Hepatocyte (in vitro differentiated cells): ENCODE results near the gene DENND5B. TPM values are rescaled to one million over a fixed set of nuclear protein-coding genes. Genes with fewer than 3 reads are reported as not detected.
A peak's percentile ranks its signal among the peaks of the same experiment; 100 is the strongest.
"Not testable (repeated sequence)": the region's sequence is repeated elsewhere in the genome, so short reads cannot be mapped to it uniquely, and the experiment has no call there.

Experiments used
- DNase-seq: peaks from one replicate; pipeline ENCODE4 v3.0.0-alpha.2; 2016; ENCODE audit warnings: low spot score
- H2AFZ ChIP-seq: fragments of 200-600 bp; sonication (generic); 2 replicates; pipeline ENCODE4 v1.6.0; 2016; ENCODE audit warnings: antibody characterized with exemption, mild to moderate bottlenecking
- H3K27ac ChIP-seq: fragments of 200-600 bp; sonication (generic); 2 replicates; pipeline ENCODE4 v1.5.1; 2016; ENCODE audit warnings: mild to moderate bottlenecking
- H3K27me3 ChIP-seq: fragments of 200-600 bp; sonication (generic); 2 replicates; pipeline ENCODE4 v1.6.1; 2016
- H3K36me3 ChIP-seq: fragments of 200-600 bp; sonication (generic); replicated peaks from 2 replicates; pipeline ENCODE4 v1.5.1; 2016; ENCODE audit warnings: low read depth; ENCODE audit not compliant: insufficient read depth
- H3K4me1 ChIP-seq: fragments of 200-600 bp; sonication (generic); 2 replicates; pipeline ENCODE4 v1.5.1; 2016; ENCODE audit warnings: mild to moderate bottlenecking, moderate library complexity; ENCODE audit not compliant: insufficient read depth
- H3K4me2 ChIP-seq: fragments of 200-600 bp; sonication (generic); 2 replicates; pipeline ENCODE4 v1.6.0; 2016
- H3K4me3 ChIP-seq: fragments of 200-600 bp; sonication (generic); 2 replicates; pipeline ENCODE4 v1.5.1; 2016; ENCODE audit warnings: mild to moderate bottlenecking
- H3K79me2 ChIP-seq: fragments of 200-600 bp; sonication (generic); 2 replicates; pipeline ENCODE4 v1.6.0; 2017; ENCODE audit warnings: mild to moderate bottlenecking
- H3K9me2 ChIP-seq: fragments of 200-600 bp; sonication (generic); replicated peaks from 2 replicates; pipeline ENCODE4 v1.6.0; 2017; ENCODE audit warnings: mild to moderate bottlenecking; ENCODE audit not compliant: insufficient read depth
- H3K9me3 ChIP-seq: fragments of 200-600 bp; sonication (generic); 2 replicates; pipeline ENCODE4 v1.5.1; 2016; ENCODE audit warnings: low read depth, mild to moderate bottlenecking
- H4K20me1 ChIP-seq: fragments of 200-600 bp; sonication (generic); 2 replicates; pipeline ENCODE4 v1.6.0; 2016; ENCODE audit warnings: mild to moderate bottlenecking; ENCODE audit not compliant: insufficient read depth, poor library complexity, severe bottlenecking
- CTCF ChIP-seq: fragments of 200-600 bp; sonication (generic); IDR thresholded peaks from 2 replicates; pipeline ENCODE4 v1.5.1; 2016; ENCODE audit warnings: antibody characterized with exemption, mild to moderate bottlenecking; ENCODE audit not compliant: poor library complexity
- EZH2 ChIP-seq: fragments of 200-600 bp; sonication (generic); IDR thresholded peaks from 2 replicates; pipeline ENCODE4 v1.6.1; 2016; ENCODE audit warnings: antibody characterized with exemption, mild to moderate bottlenecking, borderline replicate concordance
- EZH2phosphoT487 ChIP-seq: fragments of 200-600 bp; sonication (generic); IDR thresholded peaks from one replicate; pipeline ENCODE4 v1.6.1; 2018; ENCODE audit warnings: antibody characterized with exemption, mild to moderate bottlenecking, low read depth, moderate library complexity; ENCODE audit not compliant: unreplicated experiment, severe bottlenecking
- WGBS: methylation state at CpG from one replicate; pipeline ENCODE4 v1.1.6; 2016; ENCODE audit warnings: low lambda C conversion rate; ENCODE audit errors: missing lambda C conversion rate; 5-methylcytosine and 5-hydroxymethylcytosine counted together
- polyA plus RNA-seq: library from polyadenylated mRNA; unstranded; fragments of >200 nt; fragmentation: Nextera tagmentation; extraction: Ambion mirVana; gene quantifications from 2 replicates; pipeline ENCODE4 v1.2.1, GENCODE V29; 2016
- total RNA-seq: library from RNA; depleted of rRNA; stranded (reverse); fragments of >200 nt; gene quantifications from 2 replicates; pipeline ENCODE4 v1.2.3, GENCODE V29; 2014

DENND5B gene
- total and polyA plus RNA-seq, 2 experiments from 2014 or later = 10.4 to 24.9 TPM

- WGBS = 96% methylated on average over 8 of the region's 8 CpGs
- no peaks in the 10 kb centered on the region for H4K20me1 ChIP-seq
Observed at GRCh38 chr12:31405021-31405420, 185.9 kb downstream of the DENND5B start.

GRCh38 chr12:31403099-31403607 is 187.8 kb downstream of the DENND5B start:
- peak; percentile 89 for DNase-seq
- H3K9me2 ChIP-seq, H3K27me3 ChIP-seq, H3K4me3 ChIP-seq, H4K20me1 ChIP-seq, H3K9me3 ChIP-seq, H3K79me2 ChIP-seq, H3K27ac ChIP-seq, H3K36me3 ChIP-seq, H3K4me1 ChIP-seq, H2AFZ ChIP-seq: not testable (repeated sequence)
- peak overlapping the region; percentile 58 for H3K4me2 ChIP-seq
- peak; percentile 93 for TF ChIP-seq CTCF
- 11% methylated on average over 7 of the region's 7 CpGs for WGBS

More at GRCh38 chr12:31405021-31405420, 185.9 kb downstream of the DENND5B start:
- TF ChIP-seq CTCF (no peak), EZH2phosphoT487 (no peak), EZH2 (no peak)
- Histone ChIP-seq H3K4me1 (no peaks in the 10 kb centered on the region), H3K79me2 (no peaks in the 10 kb centered on the region), H3K9me2 (no peaks in the 10 kb centered on the region), H3K9me3 (no peaks in the 10 kb centered on the region), H3K36me3 (no peaks in the 10 kb centered on the region), H3K4me2 (no peak overlapping the region), H2AFZ (no peak overlapping the region), H3K4me3 (no peak overlapping the region), H3K27me3 (no peaks in the 10 kb centered on the region), H3K27ac (no peak overlapping the region)
- DNase-seq = no peak

GRCh38 chr12:31393004-31393550 is 197.9 kb downstream of the DENND5B start:
- H3K4me1 ChIP-seq = no peaks in the 10 kb centered on the region
- H4K20me1 ChIP-seq = no peaks in the 10 kb centered on the region
- no peak overlapping the region for H3K4me2 ChIP-seq
- TF ChIP-seq EZH2phosphoT487 = no peak
- TF ChIP-seq EZH2 = no peak
- no peaks in the 10 kb centered on the region for H3K9me3 ChIP-seq
- H3K9me2 ChIP-seq = no peaks in the 10 kb centered on the region
- no peaks in the 10 kb centered on the region for H3K27me3 ChIP-seq
- no peak overlapping the region for H3K27ac ChIP-seq
- H3K79me2 ChIP-seq = no peaks in the 10 kb centered on the region
- H2AFZ ChIP-seq = no peak overlapping the region
- DNase-seq = no peak
- no peak overlapping the region for H3K4me3 ChIP-seq
- H3K36me3 ChIP-seq = no peaks in the 10 kb centered on the region
- 95% methylated on average over 5 of the region's 5 CpGs for WGBS

- H3K9me2 ChIP-seq = no peaks in the 10 kb centered on the region
- TF ChIP-seq EZH2 (no peak), CTCF (no peak), EZH2phosphoT487 (no peak)
- no peak overlapping the region for H3K4me2 ChIP-seq
- no peaks in the 10 kb centered on the region for H3K4me1 ChIP-seq
- H4K20me1 ChIP-seq = no peaks in the 10 kb centered on the region
- 93% methylated on average over 2 of the region's 2 CpGs for WGBS
- no peak overlapping the region for H3K27ac ChIP-seq
- no peaks in the 10 kb centered on the region for H3K36me3 ChIP-seq
- H3K4me3 ChIP-seq = no peak overlapping the region
- DNase-seq = no peak
- H3K27me3 ChIP-seq = no peaks in the 10 kb centered on the region
- no peaks in the 10 kb centered on the region for H3K79me2 ChIP-seq
- no peaks in the 10 kb centered on the region for H3K9me3 ChIP-seq
- no peak overlapping the region for H2AFZ ChIP-seq
Observed at GRCh38 chr12:31390991-31391390, 199.9 kb downstream of the DENND5B start.
